A673 (cell line): ENCODE measurements around the gene PTPA. TPM values are rescaled to one million over a fixed set of nuclear protein-coding genes. Genes with fewer than 3 reads are reported as not detected.
A peak's percentile ranks its signal among the peaks of the same experiment; 100 is the strongest.

Experiments used
- BruUV-seq: library from RNA; stranded (reverse); fragments of 400-500 nt; replicated peaks from 2 replicates; lab custom pipeline; 2021; lab: Mats Ljungman, UMichigan
- CTCF ChIA-PET: fragments of 300-600 bp; sonication (Branson Sonifier 250); formaldehyde crosslinking; loops from one replicate; lab custom pipeline; 2022; ENCODE audit warnings: antibody characterized with exemption; lab: Charles Lee
- POLR2A ChIA-PET: fragments of 300-600 bp; sonication (Branson Sonifier 250); formaldehyde crosslinking; loops from one replicate; lab custom pipeline; 2022; ENCODE audit warnings: antibody characterized with exemption; ENCODE audit not compliant: low non-redundant PET; lab: Charles Lee
- DNase-seq: peaks from one replicate; pipeline ENCODE4 v3.0.0-alpha.2; 2015; ENCODE audit warnings: low spot score
- H3K27ac ChIP-seq: fragments of 200-600 bp; sonication (generic); 2 replicates; pipeline ENCODE4 v1.5.1; 2016; ENCODE audit warnings: mixed run types, low read depth, mild to moderate bottlenecking, mixed read lengths, antibody characterized with exemption, low read length; ENCODE audit not compliant: poor library complexity, severe bottlenecking
- H3K27me3 ChIP-seq: fragments of 200-600 bp; sonication (generic); replicated peaks from 2 replicates; pipeline ENCODE4 v1.6.1; 2017; ENCODE audit warnings: mixed run types, low read depth, mild to moderate bottlenecking, mixed read lengths, antibody characterized with exemption, low read length; ENCODE audit not compliant: insufficient read depth, poor library complexity
- H3K36me3 ChIP-seq: fragments of 200-600 bp; sonication (generic); 2 replicates; pipeline ENCODE4 v1.6.1; 2016; ENCODE audit warnings: mixed run types, mild to moderate bottlenecking, mixed read lengths, antibody characterized with exemption, low read length; ENCODE audit not compliant: insufficient read depth, poor library complexity, severe bottlenecking
- H3K4me1 ChIP-seq: fragments of 200-600 bp; sonication (generic); 2 replicates; pipeline ENCODE4 v1.6.1; 2017; ENCODE audit warnings: mixed run types, mild to moderate bottlenecking, mixed read lengths, antibody characterized with exemption, low read length; ENCODE audit not compliant: insufficient read depth, poor library complexity, severe bottlenecking
- H3K4me3 ChIP-seq: fragments of 200-600 bp; sonication (generic); 2 replicates; pipeline ENCODE4 v1.5.1; 2016; ENCODE audit warnings: low read depth, mixed run types, mild to moderate bottlenecking, mixed read lengths, low read length; ENCODE audit not compliant: poor library complexity, severe bottlenecking
- H3K9me3 ChIP-seq: fragments of 200-600 bp; sonication (generic); 2 replicates; pipeline ENCODE4 v1.6.1; 2016; ENCODE audit warnings: mixed run types, low read depth, mild to moderate bottlenecking, mixed read lengths, antibody characterized with exemption, low read length; ENCODE audit not compliant: poor library complexity, severe bottlenecking
- EZH2 ChIP-seq: fragments of 200-600 bp; sonication (generic); IDR thresholded peaks from 2 replicates; pipeline ENCODE4 v1.6.1; 2017; ENCODE audit warnings: borderline replicate concordance, low read depth, mild to moderate bottlenecking, mixed read lengths, antibody characterized with exemption, low read length; ENCODE audit not compliant: poor library complexity, severe bottlenecking
- intact Hi-C: fragments of 100-400 bp; cut with micrococcal nuclease; formaldehyde crosslinking; loops from one replicate; pipeline ENCODE4 v1.10.0; 2022; ENCODE audit not compliant: unreplicated experiment
- total RNA-seq: library from RNA; stranded (reverse); gene quantifications from 2 replicates; pipeline ENCODE4 v1.2.3, GENCODE V29; 2021
- TF ChIP-seq, protein P1 (sequence below): fragments of 300-800, 200-600 bp; sonication (generic); conservative IDR thresholded peaks from 2 replicates; pipeline ENCODE4 v1.5.1; 2017; ENCODE audit warnings: low read depth, mild to moderate bottlenecking, antibody characterized with exemption, low read length, moderate library complexity, mixed read lengths

PTPA gene
- total RNA-seq, 1 experiment from 2014 or later = 157 TPM

GRCh38 chr9:129124506-129125069 lies 13.4 kb downstream of the PTPA start:
- ChIA-PET CTCF (no interaction called here), POLR2A (interaction anchor here (0.7 kb wide), 1 partner anchor 629 kb away, joined by 3 read pairs; no protein-coding TSS in a partner anchor)
- H3K4me1 ChIP-seq = peaks cover 15% of the 10 kb centered on the region
- peaks cover 20% of the 10 kb centered on the region for H3K36me3 ChIP-seq
- intact Hi-C loops = no loop called here
- DNase-seq = no peak
- no peak overlapping the region for H3K4me3 ChIP-seq
- no peak overlapping the region for H3K27ac ChIP-seq
- BruUV-seq = no TSS peak
- TF ChIP-seq EZH2 = no peak
- TF ChIP-seq, protein P1, sequence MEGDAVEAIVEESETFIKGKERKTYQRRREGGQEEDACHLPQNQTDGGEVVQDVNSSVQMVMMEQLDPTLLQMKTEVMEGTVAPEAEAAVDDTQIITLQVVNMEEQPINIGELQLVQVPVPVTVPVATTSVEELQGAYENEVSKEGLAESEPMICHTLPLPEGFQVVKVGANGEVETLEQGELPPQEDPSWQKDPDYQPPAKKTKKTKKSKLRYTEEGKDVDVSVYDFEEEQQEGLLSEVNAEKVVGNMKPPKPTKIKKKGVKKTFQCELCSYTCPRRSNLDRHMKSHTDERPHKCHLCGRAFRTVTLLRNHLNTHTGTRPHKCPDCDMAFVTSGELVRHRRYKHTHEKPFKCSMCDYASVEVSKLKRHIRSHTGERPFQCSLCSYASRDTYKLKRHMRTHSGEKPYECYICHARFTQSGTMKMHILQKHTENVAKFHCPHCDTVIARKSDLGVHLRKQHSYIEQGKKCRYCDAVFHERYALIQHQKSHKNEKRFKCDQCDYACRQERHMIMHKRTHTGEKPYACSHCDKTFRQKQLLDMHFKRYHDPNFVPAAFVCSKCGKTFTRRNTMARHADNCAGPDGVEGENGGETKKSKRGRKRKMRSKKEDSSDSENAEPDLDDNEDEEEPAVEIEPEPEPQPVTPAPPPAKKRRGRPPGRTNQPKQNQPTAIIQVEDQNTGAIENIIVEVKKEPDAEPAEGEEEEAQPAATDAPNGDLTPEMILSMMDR = no peak
- H3K9me3 ChIP-seq = no peaks in the 10 kb centered on the region
- H3K27me3 ChIP-seq = no peaks in the 10 kb centered on the region

GRCh38 chr9:129125478-129125877 lies 14.3 kb downstream of the PTPA start:
- Histone ChIP-seq H3K27ac (no peak overlapping the region), H3K4me3 (no peak overlapping the region), H3K4me1 (peaks cover 15% of the 10 kb centered on the region), H3K36me3 (peaks cover 20% of the 10 kb centered on the region), H3K9me3 (no peaks in the 10 kb centered on the region), H3K27me3 (no peaks in the 10 kb centered on the region)
- ChIA-PET POLR2A (no interaction called here), CTCF (interaction anchor here (1.1 kb wide), 1 partner anchor 14 kb away, joined by 4 read pairs; no protein-coding TSS in a partner anchor)
- TF ChIP-seq, protein P1 = no peak
- TF ChIP-seq EZH2 = no peak
- BruUV-seq = no TSS peak
- intact Hi-C loops = no loop called here
- no peak for DNase-seq

- Histone ChIP-seq H3K4me3 (no peak overlapping the region), H3K27me3 (no peaks in the 10 kb centered on the region), H3K27ac (peak overlapping the region; percentile 63), H3K9me3 (no peaks in the 10 kb centered on the region), H3K4me1 (peaks cover 15% of the 10 kb centered on the region), H3K36me3 (peaks cover 27% of the 10 kb centered on the region)
- intact Hi-C loops = loop anchor here (2.0 kb wide), 1 partner anchor 16 kb away; the partner anchor contains the start of genes CRAT and PTPA
- DNase-seq = peak; percentile 95
- ChIA-PET CTCF (interaction anchor here (1.0 kb wide), 1 partner anchor 513 kb away, joined by 5 read pairs; no protein-coding TSS in a partner anchor), POLR2A (no interaction called here)
- BruUV-seq = no TSS peak
- TF ChIP-seq EZH2 = no peak
- TF ChIP-seq, protein P1 = no peak
These were observed 15.8 kb downstream of the PTPA start for GRCh38 chr9:129126749-129127618.
